Esophagus muscularis mucosa (tissue), 4 donors: ENCODE results near the gene TMEM141. TPM values are rescaled to one million over a fixed set of nuclear protein-coding genes. Genes with fewer than 3 reads are reported as not detected.

ENCODE experiments used
- DNase-seq: peaks from one replicate; pipeline ENCODE4 v3.0.0-alpha.2; 2017; ENCODE audit errors: extremely low spot score
- H3K27ac ChIP-seq, 4 donors: fragments of 200-600 bp; sonication (generic); replicated peaks in 1 of 4; 1 replicate in 3 of 4; 2 replicates in 1 of 4; pipeline ENCODE4 v1.5.1; 2016 to 2019; ENCODE audit warnings: mild to moderate bottlenecking in 1 of 4
- H3K27me3 ChIP-seq, 4 donors: fragments of 200-600 bp; sonication (generic); one replicate each; pipeline versions ENCODE4 v1.5.1 to v1.6.0; 2016 to 2019
- H3K36me3 ChIP-seq, 4 donors: fragments of 200-600 bp; sonication (generic); one replicate each; pipeline ENCODE4 v1.5.1; 2016 to 2019
- H3K4me1 ChIP-seq, 4 donors: fragments of 200-600 bp; sonication (generic); one replicate each; pipeline ENCODE4 v1.5.1; 2016 to 2019
- H3K4me3 ChIP-seq, 4 donors: fragments of 200-600 bp; sonication (generic); 1 replicate in 2 of 4; 2 replicates in 2 of 4; pipeline ENCODE4 v1.5.1; 2016 to 2019; ENCODE audit warnings: mild to moderate bottlenecking in 4 of 4, moderate library complexity in 1 of 4
- H3K9me3 ChIP-seq, 4 donors: fragments of 200-600 bp; sonication (generic); 1 replicate in 3 of 4; 2 replicates in 1 of 4; pipeline ENCODE4 v1.5.1; 2016 to 2019
- EP300 ChIP-seq: sonication (generic); formaldehyde crosslinking; IDR thresholded peaks from one replicate; pipeline ENCODE4 v1.6.1; 2017; ENCODE audit warnings: antibody characterized with exemption
- POLR2A ChIP-seq: fragments of 450-650 bp; IDR thresholded peaks from one replicate; pipeline ENCODE4 v1.6.1; 2017; ENCODE audit warnings: antibody characterized with exemption, moderate library complexity, mild to moderate bottlenecking, low read depth
- POLR2AphosphoS5 ChIP-seq, 2 donors: sonication (generic); formaldehyde crosslinking; IDR thresholded peaks; one replicate each; pipeline ENCODE4 v1.6.1; 2017; ENCODE audit warnings: antibody characterized with exemption in 2 of 2
- WGBS: methylation state at CpG from one replicate; pipeline ENCODE4 v1.1.5; 2018; 5-methylcytosine and 5-hydroxymethylcytosine counted together
- intact Hi-C: fragments of 100-400 bp; cut with DNase I; formaldehyde crosslinking; loops from one replicate; pipeline ENCODE4 v1.15.1; 2023
- total RNA-seq, 4 donors: library from RNA; depleted of rRNA; stranded (reverse); fragments of >200 nt; gene quantifications; one replicate each; pipeline versions ENCODE4 v1.1.0 to v1.2.1, GENCODE V29; 2016
- TF ChIP-seq, protein P1 (sequence below), 3 experiments: fragments of 200-600 bp in 2 of 3; fragments of 450-650 bp in 1 of 3; sonication (generic) in 2 of 3; IDR thresholded peaks; one replicate each; pipeline ENCODE4 v1.5.1; 2017 to 2019; ENCODE audit warnings: antibody characterized with exemption in 3 of 3, mild to moderate bottlenecking in 2 of 3, moderate library complexity in 1 of 3

TMEM141 gene
- total RNA-seq, 4 donors from 2014 or later: 27.9 to 48.7 (median 31.5) TPM

GRCh38 chr9:136773386-136774044 lies 17.6 kb upstream of the TMEM141 start:
- WGBS: 79% methylated on average over 2 of the region's 7 CpGs
- intact Hi-C loops: no loop called here
- no peak for DNase-seq

DNA sequence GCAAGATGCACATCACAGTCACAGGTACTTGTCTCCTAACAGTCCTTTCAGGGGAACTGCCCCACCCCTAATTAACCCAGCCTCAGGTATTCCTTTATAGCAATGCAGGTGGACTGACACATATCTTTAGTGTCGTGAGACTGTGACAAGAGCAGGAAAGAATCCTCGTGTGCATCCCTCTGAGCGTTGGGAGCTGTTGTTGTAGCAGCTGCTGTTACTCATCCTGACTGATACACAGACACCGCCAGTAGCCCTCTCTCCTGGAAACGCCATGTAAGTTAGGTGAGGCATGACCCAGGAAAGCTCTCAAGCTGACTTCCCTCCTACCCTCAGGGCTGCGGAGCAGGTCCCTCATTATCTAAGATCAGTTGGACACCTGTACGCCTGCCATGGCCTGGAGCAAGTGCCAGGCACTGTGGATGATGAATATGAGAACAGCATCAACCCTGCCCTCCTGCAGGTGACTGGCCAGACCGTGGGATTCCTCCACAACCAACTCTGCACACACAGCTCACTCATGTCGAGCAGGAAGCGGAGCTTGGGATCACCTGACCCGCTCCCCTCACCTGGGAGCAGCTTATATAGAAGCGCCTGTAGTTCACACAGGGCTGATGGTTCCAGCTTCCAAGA lies 16.6 kb upstream of the TMEM141 start:
- 95% methylated on average over 7 of the region's 12 CpGs for WGBS
- TF ChIP-seq EP300 (no peak), POLR2AphosphoS5 (IDR thresholded peaks at IDR 0.05) (no peak), POLR2A (no peak)
- TF ChIP-seq, protein P1, sequence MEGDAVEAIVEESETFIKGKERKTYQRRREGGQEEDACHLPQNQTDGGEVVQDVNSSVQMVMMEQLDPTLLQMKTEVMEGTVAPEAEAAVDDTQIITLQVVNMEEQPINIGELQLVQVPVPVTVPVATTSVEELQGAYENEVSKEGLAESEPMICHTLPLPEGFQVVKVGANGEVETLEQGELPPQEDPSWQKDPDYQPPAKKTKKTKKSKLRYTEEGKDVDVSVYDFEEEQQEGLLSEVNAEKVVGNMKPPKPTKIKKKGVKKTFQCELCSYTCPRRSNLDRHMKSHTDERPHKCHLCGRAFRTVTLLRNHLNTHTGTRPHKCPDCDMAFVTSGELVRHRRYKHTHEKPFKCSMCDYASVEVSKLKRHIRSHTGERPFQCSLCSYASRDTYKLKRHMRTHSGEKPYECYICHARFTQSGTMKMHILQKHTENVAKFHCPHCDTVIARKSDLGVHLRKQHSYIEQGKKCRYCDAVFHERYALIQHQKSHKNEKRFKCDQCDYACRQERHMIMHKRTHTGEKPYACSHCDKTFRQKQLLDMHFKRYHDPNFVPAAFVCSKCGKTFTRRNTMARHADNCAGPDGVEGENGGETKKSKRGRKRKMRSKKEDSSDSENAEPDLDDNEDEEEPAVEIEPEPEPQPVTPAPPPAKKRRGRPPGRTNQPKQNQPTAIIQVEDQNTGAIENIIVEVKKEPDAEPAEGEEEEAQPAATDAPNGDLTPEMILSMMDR (IDR thresholded peaks at IDR 0.05): no peak
- Histone ChIP-seq H3K27me3 (peaks cover 0 to 3% (median 0%) of the 10 kb centered on the region in 4 donors), H3K9me3 (peaks cover 0 to 6% (median 3%) of the 10 kb centered on the region in 4 donors), H3K27ac (no peak overlapping the region), H3K4me3 (no peak overlapping the region), H3K36me3 (no peaks in the 10 kb centered on the region), H3K4me1 (peaks cover 0 to 4% (median 2%) of the 10 kb centered on the region in 4 donors)
- intact Hi-C loops: no loop called here
- no peak for DNase-seq

More at GRCh38 chr9:136773386-136774044, 17.6 kb upstream of the TMEM141 start:
- H3K4me1 ChIP-seq: peaks cover 0 to 5% (median 2%) of the 10 kb centered on the region in 4 donors
- H3K4me3 ChIP-seq: no peak overlapping the region
- H3K9me3 ChIP-seq: peaks cover 0 to 6% (median 3%) of the 10 kb centered on the region in 4 donors
- H3K27ac ChIP-seq: no peak overlapping the region
- H3K27me3 ChIP-seq: peaks cover 0 to 3% (median 0%) of the 10 kb centered on the region in 4 donors
- H3K36me3 ChIP-seq: no peaks in the 10 kb centered on the region
- TF ChIP-seq EP300 (no peak), POLR2AphosphoS5 (IDR thresholded peaks at IDR 0.05) (no peak), POLR2A (no peak)
- TF ChIP-seq, protein P1 (IDR thresholded peaks at IDR 0.05): no peak

DNA sequence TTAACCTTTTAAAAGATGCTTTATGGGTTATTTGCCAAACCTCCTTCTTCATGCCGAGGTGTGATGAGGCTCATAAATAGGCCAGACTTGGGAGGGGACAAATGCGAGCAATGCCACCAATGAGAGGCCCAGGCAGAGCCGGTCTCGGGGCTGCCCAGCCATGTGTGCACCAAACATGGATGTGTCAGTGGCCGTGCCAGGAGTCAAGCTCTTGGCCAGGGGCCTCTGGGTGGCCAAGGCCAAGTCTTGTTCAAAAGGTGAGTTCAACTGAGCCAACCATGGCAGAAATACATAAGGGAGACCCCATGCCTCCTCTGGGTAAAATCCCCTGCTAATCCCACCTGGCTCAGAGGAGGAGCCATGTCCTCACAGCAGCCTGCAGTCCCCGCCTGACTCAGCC lies 16.0 kb upstream of the TMEM141 start:
- Histone ChIP-seq H3K4me3 (no peak overlapping the region), H3K27me3 (no peaks in the 10 kb centered on the region), H3K27ac (no peak overlapping the region), H3K9me3 (peaks cover 0 to 6% (median 3%) of the 10 kb centered on the region in 4 donors), H3K4me1 (no peaks in the 10 kb centered on the region), H3K36me3 (no peaks in the 10 kb centered on the region)
- no peak for DNase-seq
- TF ChIP-seq POLR2A (no peak), EP300 (no peak), POLR2AphosphoS5 (IDR thresholded peaks at IDR 0.05) (no peak)
- TF ChIP-seq, protein P1 (IDR thresholded peaks at IDR 0.05): no peak
- 98% methylated on average over 6 of the region's 6 CpGs for WGBS
- intact Hi-C loops: no loop called here

GRCh38 chr9:136776947-136777346 lies 14.2 kb upstream of the TMEM141 start:
- Histone ChIP-seq H3K4me3 (no peak overlapping the region), H3K27me3 (no peaks in the 10 kb centered on the region), H3K9me3 (peaks cover 0 to 6% (median 3%) of the 10 kb centered on the region in 4 donors), H3K27ac (no peak overlapping the region), H3K36me3 (no peaks in the 10 kb centered on the region), H3K4me1 (no peaks in the 10 kb centered on the region)
- WGBS: 61% methylated on average over 7 of the region's 7 CpGs
- no peak for DNase-seq
- TF ChIP-seq POLR2A (no peak), POLR2AphosphoS5 (IDR thresholded peaks at IDR 0.05) (no peak), EP300 (no peak)
- TF ChIP-seq, protein P1 (IDR thresholded peaks at IDR 0.05): no peak
- intact Hi-C loops: no loop called here
